HepG2 (cell line): ENCODE results near the gene NCBP2. TPM values are rescaled to one million over a fixed set of nuclear protein-coding genes. Genes with fewer than 3 reads are reported as not detected.

Source experiments
- CEBPZ ChIP-seq: IDR thresholded peaks from 2 replicates; pipeline ENCODE4 v1.6.1; 2012; ENCODE audit warnings: low read length, improper control_type of control experiment
- ETV5 ChIP-seq: IDR thresholded peaks from 2 replicates; pipeline ENCODE4 v1.6.1; 2018; ENCODE audit warnings: missing biosample characterization, missing genetic modification reagents, inconsistent platforms, borderline replicate concordance
- FOXK1 ChIP-seq: sonication (generic); formaldehyde crosslinking; IDR thresholded peaks from 2 replicates; pipeline ENCODE4 v1.4.0; 2020; ENCODE audit warnings: low read depth, missing genetic modification reagents, borderline replicate concordance
- GMEB2 ChIP-seq: IDR thresholded peaks from 2 replicates; pipeline ENCODE4 v1.6.1; 2016; ENCODE audit warnings: missing biosample characterization, missing genetic modification reagents, low read depth
- JUNB ChIP-seq: sonication (generic); formaldehyde crosslinking; IDR thresholded peaks from 2 replicates; pipeline ENCODE4 v1.8.0; 2022; ENCODE audit warnings: missing genetic modification reagents, mild to moderate bottlenecking, borderline replicate concordance
- PCBP2 ChIP-seq: fragments of 200-400 bp; formaldehyde crosslinking; optimal IDR thresholded peaks from 2 replicates; pipeline ENCODE3; 2018; ENCODE audit warnings: low read length, low read depth; ENCODE audit not compliant: poor library complexity, severe bottlenecking
- RFX3 ChIP-seq: IDR thresholded peaks from 2 replicates; pipeline ENCODE4 v1.6.1; 2016; ENCODE audit warnings: missing biosample characterization, missing genetic modification reagents
- STAG1 ChIP-seq: sonication (generic); formaldehyde crosslinking; IDR thresholded peaks from 2 replicates; pipeline ENCODE4 v1.4.0; 2020; ENCODE audit warnings: missing genetic modification reagents
- ZBTB38 ChIP-seq: sonication (generic); formaldehyde crosslinking; IDR thresholded peaks from 2 replicates; pipeline ENCODE4 v1.5.1; 2020; ENCODE audit warnings: mild to moderate bottlenecking, missing genetic modification reagents
- ZFP90 ChIP-seq: sonication (generic); formaldehyde crosslinking; IDR thresholded peaks from 2 replicates; pipeline ENCODE4 v1.8.0; 2022; ENCODE audit warnings: missing genetic modification reagents, mild to moderate bottlenecking, inconsistent platforms, borderline replicate concordance
- ZFX ChIP-seq: sonication (generic); formaldehyde crosslinking; IDR thresholded peaks from 2 replicates; pipeline ENCODE4 v1.4.0; 2020; ENCODE audit warnings: mild to moderate bottlenecking, low read depth, missing genetic modification reagents, moderate library complexity
- ZNF292 ChIP-seq: sonication (generic); formaldehyde crosslinking; IDR thresholded peaks from 2 replicates; pipeline ENCODE4 v1.8.1; 2022; ENCODE audit warnings: mild to moderate bottlenecking, low read depth, missing genetic modification reagents, borderline replicate concordance
- ZNF557 ChIP-seq: sonication (generic); formaldehyde crosslinking; IDR thresholded peaks from 2 replicates; pipeline ENCODE4 v1.4.0; 2020; ENCODE audit warnings: missing genetic modification reagents
- ZNF816 ChIP-seq: sonication (generic); formaldehyde crosslinking; IDR thresholded peaks from 2 replicates; pipeline ENCODE4 v1.8.0; 2022; ENCODE audit warnings: missing genetic modification reagents, mild to moderate bottlenecking, borderline replicate concordance
- ZSCAN31 ChIP-seq: sonication (generic); formaldehyde crosslinking; IDR thresholded peaks from 2 replicates; pipeline ENCODE4 v1.5.0; 2020; ENCODE audit warnings: low read depth, mild to moderate bottlenecking, missing genetic modification reagents
- polyA plus RNA-seq, 8 experiments: library from polyadenylated mRNA; depleted of rRNA in 3 of 8; stranded (reverse) in 7 of 8; unstranded in 1 of 8; fragments of >200 nt; fragmentation: Illumina TruSeq in 4 of 8; extraction: Trizol in 4 of 8; gene quantifications; 2 replicates each; pipeline versions ENCODE4 v1.2.1 to v1.2.3, GENCODE V29; 2011 to 2016; ENCODE audit warnings: low read depth in 4 of 8, missing spikeins in 1 of 8, mixed read lengths in 1 of 8; ENCODE audit not compliant: insufficient read depth in 1 of 8
- total RNA-seq, 5 experiments: library from RNA; depleted of rRNA; stranded (reverse); fragments of >200 nt; fragmentation: Illumina TruSeq; extraction: Trizol; gene quantifications; 2 replicates each; pipeline ENCODE4 v1.2.3, GENCODE V29; 2016; ENCODE audit warnings: low read depth in 1 of 5
- TF ChIP-seq, protein P1 (sequence below): sonication (generic); formaldehyde crosslinking; IDR thresholded peaks from 2 replicates; pipeline ENCODE4 v1.5.1; 2020; ENCODE audit warnings: mild to moderate bottlenecking, missing genetic modification reagents, moderate library complexity
- TF ChIP-seq, protein P2 (sequence below): sonication (generic); formaldehyde crosslinking; IDR thresholded peaks from 2 replicates; pipeline ENCODE4 v1.8.1; 2022; ENCODE audit warnings: mild to moderate bottlenecking, missing genetic modification reagents

NCBP2 gene
- total and polyA plus RNA-seq, 2 of the 13 experiments (the other 11 are each of a cell fraction or from before 2014, with no cell fraction given): 58.7 to 95.5 TPM

DNA sequence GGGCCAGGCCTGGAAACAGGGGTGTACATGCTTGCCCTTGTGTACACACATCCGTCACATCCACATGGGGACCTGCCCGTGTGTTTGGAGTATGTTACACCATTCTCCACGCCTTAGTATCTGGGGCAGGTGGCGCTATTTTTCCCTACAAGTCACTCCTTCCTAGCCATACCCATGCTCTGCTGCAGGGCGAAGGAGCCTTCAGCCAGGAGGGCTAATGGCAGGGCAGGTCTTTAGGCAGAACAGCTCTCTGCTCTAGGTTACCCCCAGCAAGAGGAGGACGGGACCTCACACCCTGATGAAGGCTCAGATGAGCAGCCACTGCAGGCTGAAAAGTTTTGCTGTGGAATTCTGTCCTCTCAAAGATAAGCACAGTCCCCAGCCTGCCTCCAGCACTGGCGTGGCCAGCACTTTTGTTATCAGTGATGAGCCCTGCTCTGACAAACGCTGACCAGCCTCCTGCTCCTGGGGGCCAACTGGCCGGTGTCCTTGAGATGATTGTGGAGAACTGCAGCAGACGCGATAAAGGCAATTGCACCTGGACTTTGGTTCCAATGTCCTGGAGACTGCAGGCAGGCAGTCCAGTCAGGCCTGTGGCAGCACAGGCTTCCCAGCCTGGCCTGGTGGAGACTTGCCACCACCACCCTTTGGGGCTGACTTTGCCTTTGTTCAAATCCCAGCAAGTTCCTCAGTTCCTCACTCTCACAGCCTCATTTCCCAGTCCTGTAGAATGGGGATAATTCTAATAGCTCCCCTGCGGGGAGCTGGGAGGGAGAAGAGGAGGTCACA, 46.1 kb upstream of the NCBP2 start (continued):
- TF ChIP-seq CEBPZ: no peak
- 0 out of 2 replicates have a peak, but pooled peaks have one; percentile 18 for TF ChIP-seq ZNF557 (CRISPR knock-in tag)
- peak; percentile 89; the same call in 1 of the 2 replicates for TF ChIP-seq ZNF292
- no peak for TF ChIP-seq JUNB (CRISPR knock-in tag)
- TF ChIP-seq RFX3 (CRISPR knock-in tag): no peak
- TF ChIP-seq, protein P1, sequence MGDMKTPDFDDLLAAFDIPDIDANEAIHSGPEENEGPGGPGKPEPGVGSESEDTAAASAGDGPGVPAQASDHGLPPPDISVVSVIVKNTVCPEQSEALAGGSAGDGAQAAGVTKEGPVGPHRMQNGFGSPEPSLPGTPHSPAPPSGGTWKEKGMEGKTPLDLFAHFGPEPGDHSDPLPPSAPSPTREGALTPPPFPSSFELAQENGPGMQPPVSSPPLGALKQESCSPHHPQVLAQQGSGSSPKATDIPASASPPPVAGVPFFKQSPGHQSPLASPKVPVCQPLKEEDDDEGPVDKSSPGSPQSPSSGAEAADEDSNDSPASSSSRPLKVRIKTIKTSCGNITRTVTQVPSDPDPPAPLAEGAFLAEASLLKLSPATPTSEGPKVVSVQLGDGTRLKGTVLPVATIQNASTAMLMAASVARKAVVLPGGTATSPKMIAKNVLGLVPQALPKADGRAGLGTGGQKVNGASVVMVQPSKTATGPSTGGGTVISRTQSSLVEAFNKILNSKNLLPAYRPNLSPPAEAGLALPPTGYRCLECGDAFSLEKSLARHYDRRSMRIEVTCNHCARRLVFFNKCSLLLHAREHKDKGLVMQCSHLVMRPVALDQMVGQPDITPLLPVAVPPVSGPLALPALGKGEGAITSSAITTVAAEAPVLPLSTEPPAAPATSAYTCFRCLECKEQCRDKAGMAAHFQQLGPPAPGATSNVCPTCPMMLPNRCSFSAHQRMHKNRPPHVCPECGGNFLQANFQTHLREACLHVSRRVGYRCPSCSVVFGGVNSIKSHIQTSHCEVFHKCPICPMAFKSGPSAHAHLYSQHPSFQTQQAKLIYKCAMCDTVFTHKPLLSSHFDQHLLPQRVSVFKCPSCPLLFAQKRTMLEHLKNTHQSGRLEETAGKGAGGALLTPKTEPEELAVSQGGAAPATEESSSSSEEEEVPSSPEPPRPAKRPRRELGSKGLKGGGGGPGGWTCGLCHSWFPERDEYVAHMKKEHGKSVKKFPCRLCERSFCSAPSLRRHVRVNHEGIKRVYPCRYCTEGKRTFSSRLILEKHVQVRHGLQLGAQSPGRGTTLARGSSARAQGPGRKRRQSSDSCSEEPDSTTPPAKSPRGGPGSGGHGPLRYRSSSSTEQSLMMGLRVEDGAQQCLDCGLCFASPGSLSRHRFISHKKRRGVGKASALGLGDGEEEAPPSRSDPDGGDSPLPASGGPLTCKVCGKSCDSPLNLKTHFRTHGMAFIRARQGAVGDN (CRISPR knock-in tag): peak; percentile 92
- peak; percentile 65; the same call in 1 of the 2 replicates for TF ChIP-seq ZFX (CRISPR knock-in tag)
- peak; percentile 73 for TF ChIP-seq ZFP90
- TF ChIP-seq, protein P2, sequence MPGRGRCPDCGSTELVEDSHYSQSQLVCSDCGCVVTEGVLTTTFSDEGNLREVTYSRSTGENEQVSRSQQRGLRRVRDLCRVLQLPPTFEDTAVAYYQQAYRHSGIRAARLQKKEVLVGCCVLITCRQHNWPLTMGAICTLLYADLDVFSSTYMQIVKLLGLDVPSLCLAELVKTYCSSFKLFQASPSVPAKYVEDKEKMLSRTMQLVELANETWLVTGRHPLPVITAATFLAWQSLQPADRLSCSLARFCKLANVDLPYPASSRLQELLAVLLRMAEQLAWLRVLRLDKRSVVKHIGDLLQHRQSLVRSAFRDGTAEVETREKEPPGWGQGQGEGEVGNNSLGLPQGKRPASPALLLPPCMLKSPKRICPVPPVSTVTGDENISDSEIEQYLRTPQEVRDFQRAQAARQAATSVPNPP (CRISPR knock-in tag): no peak
- peak; percentile 24 for TF ChIP-seq STAG1 (CRISPR knock-in tag)
- peak; percentile 15; the same call in 1 of the 2 replicates for TF ChIP-seq FOXK1 (CRISPR knock-in tag)
- TF ChIP-seq ZSCAN31: peak; percentile 38; the same call in 1 of the 2 replicates
- TF ChIP-seq ZBTB38: peak; percentile 49; the same call in 1 of the 2 replicates
- TF ChIP-seq ETV5: 0 out of 2 replicates have a peak, but pooled peaks have one; percentile 19
- no peak for TF ChIP-seq GMEB2 (CRISPR knock-in tag)
- no peak for TF ChIP-seq PCBP2
- peak; percentile 61; the same call in 1 of the 2 replicates for TF ChIP-seq ZNF816 (CRISPR knock-in tag)
